GM18499 (cell line): ENCODE results near the gene DDI2.
"Not testable (repeated sequence)": the region's sequence is repeated elsewhere in the genome, so short reads cannot be mapped to it uniquely, and the experiment has no call there.

ENCODE experiments used
- ATAC-seq: cut with Tn5 transposase; IDR thresholded peaks from one replicate; pipeline ENCODE4 v1.9.1; 2021; ENCODE audit warnings: moderate number of reproducible peaks; ENCODE audit not compliant: insufficient read depth, unreplicated experiment

Gene DDI2

GRCh38 chr1:15604400-15604799 is 12.9 kb upstream of the DDI2 start:
- ATAC-seq, result not testable (repeated sequence)

- ATAC-seq, result no peak
Measured at GRCh38 chr1:15605398-15606383, 11.6 kb upstream of the DDI2 start.

GRCh38 chr1:15609631-15610030 is 7.6 kb upstream of the DDI2 start:
- ATAC-seq, result no peak

- ATAC-seq, result no peak
Measured at GRCh38 chr1:15610167-15610566, 7.1 kb upstream of the DDI2 start.

- ATAC-seq, result no peak
Measured at GRCh38 chr1:15616373-15617172, 685 bp upstream of the DDI2 start.

GRCh38 chr1:15618077-15618654 is 908 bp downstream of the DDI2 start:
- ATAC-seq, result no peak

GRCh38 chr1:15618655-15619525 is 1.6 kb downstream of the DDI2 start:
- ATAC-seq, result no peak

- no peak for ATAC-seq
Measured at GRCh38 chr1:15620155-15620545, 2.9 kb downstream of the DDI2 start.

GRCh38 chr1:15620902-15621682 is 3.8 kb downstream of the DDI2 start:
- no peak for ATAC-seq

- no peak for ATAC-seq
Measured at GRCh38 chr1:15621975-15622374, 4.7 kb downstream of the DDI2 start.

- ATAC-seq, result no peak
Measured at GRCh38 chr1:15622712-15623373, 5.6 kb downstream of the DDI2 start.

GRCh38 chr1:15623435-15623834 is 6.2 kb downstream of the DDI2 start:
- ATAC-seq, result no peak

GRCh38 chr1:15624133-15624714 is 7.0 kb downstream of the DDI2 start:
- ATAC-seq, result no peak

GRCh38 chr1:15625056-15625917 is 8.0 kb downstream of the DDI2 start:
- no peak for ATAC-seq

- ATAC-seq, result no peak
Measured at GRCh38 chr1:15626269-15626950, 9.2 kb downstream of the DDI2 start.

GRCh38 chr1:15627343-15627988 is 10.2 kb downstream of the DDI2 start:
- no peak for ATAC-seq
